NCI-H1417 treated with DMSO at 0.1 percent for 48 hours (cell line): ENCODE data around the gene ARGLU1.

Experiments used
- DNase-seq: peaks from one replicate; lab custom pipeline; 2025; lab: John Stamatoyannopoulos, UW

Gene ARGLU1

DNA sequence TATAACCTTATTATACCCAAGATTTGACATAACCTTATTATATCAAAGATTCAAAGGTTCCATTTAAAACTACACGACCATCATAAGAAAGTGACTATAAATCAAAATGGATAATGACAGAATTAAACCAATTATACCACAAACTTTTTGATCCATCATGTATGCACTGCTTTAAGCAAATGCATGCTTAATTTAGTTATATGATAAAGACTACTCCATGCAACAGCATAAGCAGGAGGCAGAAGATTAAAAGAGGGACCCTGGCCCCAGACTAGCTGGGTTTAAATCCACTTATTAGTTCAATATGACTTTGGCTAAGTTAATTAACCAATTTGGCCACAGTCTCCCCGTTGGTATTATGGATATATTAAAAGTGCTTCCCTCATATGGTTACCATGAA is 43.8 kb downstream of the ARGLU1 start:
- DNase-seq = no peak

DNA sequence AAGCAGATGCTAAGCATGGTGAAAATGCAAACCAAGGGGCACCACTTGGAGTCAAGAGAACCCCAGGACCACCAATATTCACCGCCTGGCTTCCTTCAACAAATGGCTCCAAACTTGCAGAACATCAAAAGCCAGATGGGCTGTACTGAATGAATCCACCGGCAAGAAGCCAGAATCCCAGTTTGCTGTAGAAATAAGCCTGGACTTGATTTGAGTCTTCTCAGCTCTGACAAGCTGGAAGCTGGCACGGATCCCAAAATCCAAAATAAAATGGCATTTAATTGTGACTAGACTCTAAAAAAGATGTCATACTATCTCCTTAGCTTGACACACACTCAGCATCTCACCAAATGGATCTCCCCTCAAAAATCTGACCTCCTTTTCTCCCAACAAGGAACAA is 44.4 kb downstream of the ARGLU1 start:
- no peak for DNase-seq

DNA sequence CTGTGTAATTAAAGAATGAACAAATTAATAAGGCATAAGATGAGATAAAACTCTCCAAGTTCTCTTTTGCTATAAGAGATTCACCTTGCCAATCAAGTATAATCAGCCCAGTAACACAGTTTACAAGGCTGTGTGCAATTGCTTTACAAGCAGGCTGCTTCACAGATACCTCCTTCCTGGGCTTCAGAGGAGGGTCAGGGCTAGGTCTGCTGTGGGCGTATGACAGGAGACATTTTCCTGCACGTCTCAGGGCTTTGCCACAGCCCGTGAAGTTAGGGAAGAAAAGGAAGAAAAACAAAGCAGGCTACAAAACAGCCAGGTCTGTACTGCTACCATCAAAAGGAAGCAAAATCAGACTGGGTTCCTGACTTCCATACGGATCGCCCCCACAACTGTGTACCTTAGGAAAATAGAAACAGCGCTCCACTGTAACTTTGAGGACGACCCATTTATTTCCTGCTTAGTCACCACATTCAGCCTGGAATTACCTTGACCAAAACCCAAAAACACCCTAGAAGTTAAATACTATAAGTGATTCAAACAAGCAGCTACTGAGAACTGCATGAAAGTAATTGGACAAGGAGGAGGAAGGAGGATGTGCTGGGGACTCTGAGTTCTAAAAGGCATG is 44.9 kb downstream of the ARGLU1 start:
- no peak for DNase-seq

DNA sequence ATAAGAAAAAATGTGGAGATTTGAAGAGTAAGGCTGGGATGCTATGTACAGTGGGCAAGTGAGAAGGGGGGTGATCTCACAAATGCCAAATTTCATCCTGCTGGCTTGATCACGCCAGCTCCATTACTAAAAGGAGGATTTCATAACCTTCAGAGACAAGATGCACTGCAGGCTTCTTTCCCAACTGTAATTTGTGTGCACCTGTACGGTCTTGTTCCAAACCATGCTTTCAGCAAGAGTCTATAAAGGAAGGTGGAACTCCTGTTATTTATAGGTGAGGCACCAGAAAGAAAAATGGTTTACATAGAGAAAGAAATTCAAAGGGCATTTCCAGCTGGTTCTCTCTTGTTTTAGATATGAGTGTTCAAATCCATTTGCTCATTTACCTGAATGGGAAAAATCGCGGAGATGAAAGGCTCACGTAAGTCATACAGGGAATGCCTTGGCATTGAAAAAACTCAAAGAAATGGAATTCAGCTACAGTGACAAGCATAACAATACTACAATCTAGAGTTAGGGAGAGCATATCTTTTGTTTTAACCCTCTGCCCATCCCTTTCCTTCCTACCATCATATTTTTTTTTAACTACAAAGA is 45.7 kb downstream of the ARGLU1 start:
- no peak for DNase-seq

DNA sequence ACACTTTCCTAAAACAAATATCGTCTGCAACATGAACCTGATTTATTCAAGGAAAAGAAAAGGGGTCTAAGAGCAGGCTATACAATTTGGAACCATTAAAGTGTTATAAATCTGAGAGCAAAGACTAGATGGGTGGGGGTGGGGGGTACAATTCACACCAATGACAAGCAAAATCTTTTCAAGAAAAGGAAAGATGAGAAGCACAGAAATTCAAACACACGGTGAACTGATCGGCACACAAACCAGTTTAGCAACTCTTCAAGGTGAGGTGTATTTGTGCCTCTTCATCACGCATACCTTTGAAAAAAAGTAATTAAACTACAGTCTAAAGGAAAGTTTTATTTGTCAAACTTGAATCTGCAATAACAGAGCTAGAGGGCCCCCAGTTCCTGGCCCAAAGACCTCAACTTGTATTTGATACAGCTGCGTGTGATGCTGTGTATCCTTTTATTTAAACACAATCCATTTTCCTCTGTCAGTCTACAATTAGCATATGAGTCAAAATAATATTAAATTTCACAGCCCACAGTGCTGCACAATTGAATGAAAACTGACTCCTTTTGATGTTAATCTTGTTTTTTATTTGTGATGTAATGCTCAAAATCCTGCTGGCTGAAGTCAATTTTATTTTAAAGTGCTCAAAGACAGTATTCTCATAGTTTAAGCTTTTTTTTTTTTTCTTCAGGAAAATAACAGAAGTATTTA is 46.7 kb downstream of the ARGLU1 start:
- no peak for DNase-seq

DNA sequence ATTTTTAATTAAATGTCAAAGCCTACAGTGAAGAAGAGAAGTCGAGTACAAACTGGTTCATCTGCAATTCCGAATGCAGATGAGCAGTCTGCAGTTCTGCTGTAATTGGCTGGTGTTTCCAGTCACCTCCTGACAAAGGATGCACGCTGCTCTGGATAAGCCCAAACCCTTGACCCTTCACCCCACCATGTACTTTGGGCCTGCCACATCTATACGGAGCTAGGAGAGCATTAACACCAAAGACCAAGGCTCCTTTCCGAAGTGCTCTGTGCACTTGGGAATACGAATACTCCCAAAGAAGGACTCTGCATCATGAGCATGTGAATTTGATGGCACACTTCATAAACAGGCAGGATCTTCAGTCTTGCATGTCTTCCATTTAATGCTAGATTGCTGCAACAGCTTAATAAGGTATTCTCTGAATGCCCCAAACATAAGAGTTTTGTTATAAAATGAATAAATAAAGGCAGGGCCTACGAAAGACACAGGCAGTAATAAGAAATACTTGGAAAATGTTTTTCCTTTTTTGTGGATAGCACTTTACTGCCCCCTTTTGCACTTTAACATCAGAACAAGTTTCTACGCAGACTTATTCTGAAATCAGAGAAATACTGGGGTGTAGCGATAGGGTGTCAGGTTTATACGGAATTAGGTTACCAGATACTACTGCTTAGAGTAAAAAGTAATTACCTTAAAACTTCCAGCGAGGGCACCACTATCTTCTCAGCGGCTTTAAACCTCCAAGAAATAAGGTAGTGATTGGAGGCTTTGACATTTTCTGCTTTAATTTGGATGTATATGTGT is 47.5 kb downstream of the ARGLU1 start:
- no peak for DNase-seq

DNA sequence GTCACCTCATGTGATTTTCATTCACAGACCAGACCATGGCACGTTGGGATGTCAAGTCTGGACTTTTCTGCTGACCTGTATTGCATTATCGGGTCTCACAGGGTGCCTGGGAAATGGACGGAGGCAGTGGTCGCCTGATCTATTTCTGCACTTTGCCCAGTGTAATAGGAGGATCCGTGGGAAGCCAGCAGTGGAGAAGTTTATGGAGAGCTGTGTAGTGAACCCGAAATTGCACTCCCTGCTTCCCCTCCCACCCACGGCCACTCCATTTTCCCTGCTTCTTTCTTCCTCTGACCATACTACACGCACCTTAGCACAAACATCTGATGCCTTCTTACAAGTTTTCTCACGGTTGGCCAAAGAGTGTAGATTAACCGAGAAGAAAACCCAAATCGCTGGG is 49.4 kb downstream of the ARGLU1 start:
- no peak for DNase-seq

DNA sequence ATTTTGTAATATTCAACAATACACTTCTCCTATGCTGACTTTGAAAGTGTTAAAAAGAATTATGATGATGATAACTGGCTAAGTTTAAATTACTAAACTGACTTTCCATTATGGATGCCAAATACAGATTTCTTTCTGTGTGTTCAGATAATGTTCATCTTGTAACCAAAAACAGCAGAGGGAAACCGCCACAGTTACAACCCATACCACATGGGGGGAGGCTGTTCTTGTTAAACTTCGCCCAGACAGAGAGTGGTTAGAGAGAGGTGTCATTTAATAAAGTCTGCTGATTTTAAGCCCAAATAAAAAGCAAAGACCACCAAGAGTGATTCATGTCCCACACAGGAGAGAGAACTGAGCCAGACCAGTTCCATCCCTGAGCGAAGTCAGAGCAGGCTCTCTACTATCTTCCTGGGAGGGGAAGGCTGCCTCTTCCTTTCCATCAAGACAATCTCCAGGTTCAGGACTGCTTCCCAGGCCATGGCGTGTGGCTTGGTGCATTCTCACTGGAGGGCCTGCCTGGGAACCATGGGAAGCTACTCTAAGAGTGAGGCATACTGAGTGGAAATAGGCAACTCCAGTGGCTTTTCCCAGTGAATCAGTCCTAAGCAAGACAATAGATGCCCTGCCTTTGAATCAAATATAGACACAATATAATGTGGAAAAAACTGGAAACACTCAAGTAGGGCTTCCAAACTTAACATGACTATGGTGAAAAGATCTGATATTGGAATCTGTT is 50.7 kb downstream of the ARGLU1 start:
- DNase-seq = no peak

DNA sequence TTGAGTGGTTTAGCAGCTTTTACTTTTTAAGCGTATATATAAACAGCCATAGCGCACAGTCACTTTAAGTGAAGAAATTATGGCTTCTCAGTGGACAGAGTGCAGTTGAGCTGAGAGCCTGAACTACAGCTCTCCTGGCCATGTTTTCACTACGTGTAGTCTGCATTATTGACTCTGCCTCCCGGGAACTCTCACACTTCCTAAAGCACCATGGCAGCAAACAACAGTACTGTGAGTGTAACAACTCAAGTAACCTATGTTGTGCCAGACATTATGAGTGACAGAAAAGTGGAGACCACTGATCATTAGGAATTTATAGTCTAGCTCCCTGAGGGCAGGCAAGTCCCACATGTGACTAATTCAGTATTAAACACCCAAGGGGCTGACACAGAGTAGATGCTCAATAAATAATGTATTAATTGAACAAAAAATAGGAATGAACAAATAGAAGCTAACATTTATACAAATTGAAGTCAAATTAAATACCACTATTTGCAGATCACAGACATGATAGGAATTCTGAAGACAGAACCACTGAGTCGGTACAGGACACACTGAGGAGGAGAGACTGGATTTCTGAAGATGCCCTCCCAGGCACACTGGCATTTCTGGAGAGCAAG is 52.2 kb downstream of the ARGLU1 start:
- DNase-seq = no peak

DNA sequence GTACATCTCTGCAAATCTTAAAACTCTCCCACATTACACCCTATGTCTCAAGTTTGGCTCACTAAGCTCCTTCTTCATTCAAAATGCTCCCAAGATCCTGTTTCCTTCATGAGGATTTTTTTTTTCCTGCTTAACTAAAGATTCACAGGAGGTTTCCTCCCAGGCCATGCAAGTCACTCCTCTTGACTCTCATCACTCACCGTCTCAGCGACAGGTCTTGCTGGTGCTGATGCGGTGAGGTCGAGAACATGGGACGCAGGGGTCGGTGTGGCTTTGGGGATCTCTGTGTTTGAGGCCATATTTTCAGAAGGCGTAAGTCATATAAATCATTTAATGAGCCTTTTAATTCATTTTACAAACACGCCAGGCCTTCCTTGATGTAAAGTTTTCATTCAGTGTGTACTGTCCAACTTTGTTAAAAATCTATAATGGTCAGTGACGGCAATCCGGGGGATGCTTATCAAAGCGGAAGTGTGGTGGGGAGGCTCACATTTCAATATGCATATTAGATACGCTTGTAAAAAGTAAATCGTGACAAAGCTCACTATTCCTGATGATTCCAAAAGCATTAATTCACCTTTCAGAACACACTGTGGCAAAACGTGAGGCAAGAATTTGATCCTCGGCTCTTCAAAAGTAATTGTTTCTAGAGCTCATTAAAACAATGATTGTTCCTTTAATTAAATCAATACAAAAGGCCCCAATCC is 52.9 kb downstream of the ARGLU1 start:
- no peak for DNase-seq

DNA sequence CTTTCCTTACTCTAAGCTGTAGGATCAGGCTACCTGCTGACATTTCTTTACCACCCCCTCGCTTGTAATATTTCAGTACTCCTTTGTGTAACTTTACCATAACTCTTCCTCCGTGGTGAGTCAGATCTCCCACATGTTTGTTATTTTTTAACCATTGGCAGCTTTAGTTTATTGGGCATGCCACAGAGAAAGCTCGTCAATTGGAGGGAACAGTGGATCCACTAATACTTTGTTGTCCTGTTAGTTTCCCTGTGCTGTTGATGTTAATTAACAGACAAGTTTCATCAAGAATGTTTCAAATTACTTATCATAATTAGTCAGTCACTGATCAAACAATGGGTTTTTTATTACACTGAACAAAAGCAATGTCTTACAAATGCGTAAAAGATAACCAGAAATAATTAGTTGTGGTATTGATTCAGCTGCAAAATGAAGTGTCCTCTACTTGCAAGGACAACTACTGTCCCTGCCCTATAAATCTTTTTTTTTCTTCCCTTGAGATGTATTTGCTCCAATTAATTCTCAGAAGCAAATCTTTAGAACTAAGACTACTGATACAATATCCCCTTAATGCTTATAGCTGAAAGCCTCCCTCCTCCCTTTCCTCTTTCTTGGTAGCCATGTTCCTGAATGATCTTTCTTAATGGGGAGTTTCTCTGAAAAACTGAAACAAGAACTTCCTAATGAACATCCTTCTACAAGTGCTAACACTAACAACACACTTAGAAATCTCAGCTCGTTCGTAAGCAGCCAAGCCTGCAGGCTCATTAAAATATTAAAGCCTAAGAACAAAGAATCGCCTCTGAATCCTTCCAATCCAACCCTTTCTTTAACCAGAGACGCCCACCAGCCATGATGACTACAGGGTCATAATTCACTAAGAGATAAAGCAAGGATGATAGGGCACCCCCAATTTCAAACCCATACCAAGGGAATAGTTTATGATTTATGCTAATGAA is 54.6 kb downstream of the ARGLU1 start:
- DNase-seq = no peak

DNA sequence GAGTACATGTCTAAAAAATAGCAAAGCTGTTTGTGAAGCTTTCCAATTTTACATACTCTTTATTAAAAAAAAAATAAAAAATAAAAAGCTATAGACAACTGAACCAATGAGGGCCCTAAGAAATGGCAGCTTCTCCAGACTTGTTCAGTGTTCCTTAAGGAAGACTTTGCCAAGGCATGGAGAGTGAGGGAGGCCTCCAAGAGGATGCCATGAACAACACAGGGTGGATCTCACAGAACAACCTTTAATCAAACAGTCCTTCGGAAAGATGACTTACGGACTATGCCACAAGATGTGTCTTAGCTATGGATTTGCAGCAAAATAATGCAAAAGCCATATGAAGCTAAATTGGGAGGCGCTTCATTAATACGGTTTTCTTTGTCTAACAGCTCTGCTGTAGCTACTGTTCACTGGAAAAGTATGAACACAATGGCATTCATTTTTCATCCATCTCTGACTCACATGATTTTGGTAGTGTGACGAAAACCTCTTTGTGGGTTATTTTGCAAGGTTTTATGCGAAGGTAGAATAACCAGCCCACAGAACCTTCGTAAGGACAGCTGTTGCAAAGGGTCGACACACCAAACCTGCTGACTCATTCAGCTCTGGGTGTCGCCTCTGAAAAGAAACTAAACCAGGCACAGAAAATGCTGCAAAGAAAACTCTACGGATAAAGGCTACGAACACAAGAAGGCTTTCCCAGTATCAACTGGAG is 60.2 kb downstream of the ARGLU1 start:
- DNase-seq = no peak

DNA sequence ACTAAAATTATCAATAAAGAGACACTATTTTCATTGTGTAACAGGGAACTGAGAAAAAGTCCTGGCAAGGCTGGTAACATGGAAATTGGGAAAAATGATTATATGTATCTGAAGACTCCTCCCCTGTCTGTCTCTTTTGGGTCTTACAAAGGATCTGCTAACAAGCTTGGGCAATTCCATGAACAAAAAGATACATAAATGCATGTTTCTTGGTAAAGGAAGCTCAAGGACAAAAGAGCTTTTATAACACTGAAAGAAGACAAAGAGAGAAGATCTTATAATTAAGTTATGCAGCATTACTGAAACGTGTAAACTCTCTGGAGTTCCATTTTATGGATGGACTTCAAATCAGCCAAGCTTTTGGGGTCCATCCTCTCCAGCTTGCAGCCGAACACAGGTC is 61.7 kb downstream of the ARGLU1 start:
- DNase-seq = no peak

DNA sequence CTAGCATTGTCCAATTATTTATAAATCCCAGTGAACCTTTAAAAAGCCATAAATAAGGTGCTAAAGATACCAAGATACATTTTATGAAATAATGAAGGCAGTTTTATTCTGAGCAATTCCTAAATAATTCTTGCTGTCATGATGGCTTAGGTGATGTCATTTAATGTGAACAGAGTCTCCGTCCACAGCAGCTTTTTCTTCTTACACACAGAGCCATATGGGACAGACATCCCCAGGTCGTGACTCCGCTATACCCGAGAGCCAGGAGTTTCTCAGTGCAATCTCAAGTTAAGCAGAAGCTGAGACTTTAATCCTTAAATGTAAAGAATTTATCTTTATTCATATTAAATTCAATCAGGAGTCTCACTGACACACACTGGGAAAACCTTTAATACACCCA is 62.2 kb downstream of the ARGLU1 start:
- DNase-seq = no peak

DNA sequence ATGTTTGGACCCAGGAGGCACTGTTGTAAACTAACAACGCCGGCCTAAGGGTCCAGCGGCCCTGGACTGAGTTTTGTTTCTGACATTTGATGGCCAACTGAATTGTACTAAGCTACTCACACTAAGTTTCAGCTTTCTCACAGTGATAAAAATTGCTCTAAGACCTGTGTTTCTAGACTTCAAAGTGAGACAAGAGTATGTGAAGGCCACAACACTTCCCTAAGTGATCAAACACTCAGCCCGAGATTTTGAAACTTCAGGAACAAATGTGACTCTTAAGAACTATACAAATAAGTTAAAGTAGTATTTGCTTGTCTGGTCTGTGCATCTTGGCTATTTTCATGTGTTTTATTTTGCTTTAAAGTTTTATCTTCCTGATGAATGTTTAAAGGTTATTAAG is 62.6 kb downstream of the ARGLU1 start:
- DNase-seq = no peak

DNA sequence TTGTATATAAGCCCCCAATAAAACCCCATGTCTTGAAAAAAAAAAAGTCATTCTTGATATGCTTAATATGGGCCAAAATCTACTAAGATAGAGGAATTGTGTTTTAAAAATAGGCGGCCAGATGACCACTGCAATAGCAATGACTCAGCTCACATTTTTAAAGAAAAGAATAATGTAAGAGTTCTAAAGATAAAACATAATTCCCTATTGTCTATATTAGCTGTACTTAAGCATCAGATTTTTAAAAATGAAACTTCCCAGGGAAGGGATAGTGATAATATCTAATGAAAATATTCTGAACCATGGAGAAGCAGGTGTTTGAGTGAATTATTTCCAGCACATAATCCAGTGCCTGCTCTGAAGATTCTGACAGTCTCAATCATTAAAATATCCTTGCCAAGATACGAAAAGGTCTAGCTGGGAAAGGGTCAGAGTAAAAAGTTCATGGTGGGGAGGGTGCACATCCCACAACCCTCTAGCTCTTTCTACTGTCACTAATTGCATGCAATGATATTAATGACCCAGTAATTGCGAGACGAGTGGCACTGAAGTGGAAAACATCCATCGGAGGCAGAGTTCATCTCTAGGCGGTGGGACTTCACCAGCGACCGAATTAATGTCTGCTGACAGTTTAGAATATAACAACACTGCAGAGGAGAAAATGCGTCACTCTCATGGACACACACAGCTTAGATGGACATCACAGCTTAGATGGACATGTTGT is 64.0 kb downstream of the ARGLU1 start:
- peak; percentile 7 for DNase-seq

DNA sequence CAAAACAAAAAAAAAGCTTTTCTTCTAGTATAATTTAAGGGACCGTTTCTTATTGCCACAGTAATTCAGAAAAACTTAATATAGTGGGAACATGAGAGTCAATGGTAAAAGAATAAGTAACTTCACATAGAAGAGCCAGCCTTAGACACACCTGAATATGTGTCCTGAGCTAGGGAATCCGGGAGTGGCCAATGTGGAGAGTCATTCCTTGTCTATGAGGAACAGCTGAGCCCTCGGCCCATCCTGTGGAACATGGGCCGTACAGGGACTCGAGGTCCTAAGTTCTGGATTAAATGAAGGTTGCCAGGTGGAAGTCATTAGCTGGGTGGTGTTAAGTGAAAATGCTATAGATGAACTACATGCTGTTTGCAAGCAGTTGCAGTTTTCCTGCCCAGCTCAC is 64.7 kb downstream of the ARGLU1 start:
- no peak for DNase-seq

DNA sequence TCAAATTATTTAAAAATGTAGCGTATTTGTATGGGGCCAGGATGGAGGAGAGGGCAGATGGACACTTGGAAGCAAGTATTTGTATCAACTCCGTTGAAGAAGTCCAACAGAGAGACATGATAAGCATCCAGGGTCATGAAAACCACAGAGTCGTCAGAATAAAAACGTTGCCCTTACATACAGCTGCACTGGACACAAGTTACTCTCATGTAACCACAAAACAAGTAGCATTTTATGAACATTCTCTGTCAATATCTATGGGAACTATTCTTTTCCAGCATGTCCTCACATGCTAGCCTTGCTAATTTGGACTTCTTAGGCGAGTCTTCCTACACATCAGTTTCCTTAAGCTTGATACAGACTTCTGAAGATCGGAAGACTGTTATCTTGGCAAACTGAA is 67.5 kb downstream of the ARGLU1 start:
- no peak for DNase-seq

DNA sequence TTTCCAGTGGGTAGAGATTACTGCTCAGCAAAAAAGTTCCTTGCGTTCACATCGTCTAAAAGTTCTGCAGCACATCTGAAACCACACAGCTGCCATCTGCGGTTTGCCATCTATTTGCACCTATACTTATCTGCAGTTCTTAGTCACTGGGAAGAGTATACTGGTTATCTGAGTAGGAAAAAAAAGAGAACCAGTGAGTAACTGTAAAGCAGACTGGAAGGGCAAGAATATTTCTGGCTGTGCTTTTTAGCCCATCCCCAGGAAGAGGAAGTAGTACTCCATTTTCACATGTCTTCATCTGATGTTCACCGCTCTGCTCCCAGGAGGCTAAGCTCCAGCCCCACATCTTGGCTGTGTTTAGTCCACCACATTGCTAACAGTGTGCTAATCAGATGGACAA is 68.0 kb downstream of the ARGLU1 start:
- DNase-seq = no peak
